ENCODE results near the gene AQR.

AQR gene

DNA sequence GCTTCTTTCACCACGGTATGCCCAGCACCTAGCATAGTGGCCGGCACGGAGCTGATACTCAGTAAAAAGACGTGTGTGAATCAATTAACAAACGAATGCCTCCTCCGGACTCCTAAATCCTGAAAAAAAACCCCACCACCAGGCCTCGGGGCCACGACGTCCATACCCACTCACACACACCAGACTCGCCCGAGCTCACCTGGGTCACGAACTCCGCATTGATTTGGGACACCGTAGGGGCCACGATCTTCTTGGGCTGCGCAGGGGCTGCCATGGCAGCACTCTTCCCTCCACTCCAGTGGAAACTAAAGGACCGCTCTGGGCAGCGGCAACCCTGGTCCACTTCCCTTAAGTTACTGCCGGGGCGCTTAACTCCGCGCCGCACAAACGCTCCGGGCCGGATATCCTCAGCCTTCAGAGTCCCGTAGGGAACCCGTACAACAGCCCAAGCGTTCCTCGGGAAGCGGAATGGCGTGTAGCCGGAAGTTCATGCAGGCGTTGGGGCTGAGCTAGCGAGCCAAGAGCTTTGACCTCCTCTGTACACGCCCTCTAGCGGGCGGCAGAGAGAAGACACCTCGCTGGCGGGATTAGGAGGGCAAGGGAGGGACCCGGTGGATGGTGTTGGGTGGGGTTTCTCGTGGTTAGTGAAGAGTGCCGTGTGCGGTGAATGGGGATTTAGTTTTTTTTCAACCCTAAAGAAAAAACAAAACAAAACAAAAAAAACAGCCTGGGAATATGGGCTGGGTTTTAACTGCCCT lies at the start of gene AQR:
Gene AQR (minus strand): TSS at position 403 of the 758 bp plus-strand sequence. CDS start 129 bp downstream, at position 274.
- TF ChIP-seq, protein P1, sequence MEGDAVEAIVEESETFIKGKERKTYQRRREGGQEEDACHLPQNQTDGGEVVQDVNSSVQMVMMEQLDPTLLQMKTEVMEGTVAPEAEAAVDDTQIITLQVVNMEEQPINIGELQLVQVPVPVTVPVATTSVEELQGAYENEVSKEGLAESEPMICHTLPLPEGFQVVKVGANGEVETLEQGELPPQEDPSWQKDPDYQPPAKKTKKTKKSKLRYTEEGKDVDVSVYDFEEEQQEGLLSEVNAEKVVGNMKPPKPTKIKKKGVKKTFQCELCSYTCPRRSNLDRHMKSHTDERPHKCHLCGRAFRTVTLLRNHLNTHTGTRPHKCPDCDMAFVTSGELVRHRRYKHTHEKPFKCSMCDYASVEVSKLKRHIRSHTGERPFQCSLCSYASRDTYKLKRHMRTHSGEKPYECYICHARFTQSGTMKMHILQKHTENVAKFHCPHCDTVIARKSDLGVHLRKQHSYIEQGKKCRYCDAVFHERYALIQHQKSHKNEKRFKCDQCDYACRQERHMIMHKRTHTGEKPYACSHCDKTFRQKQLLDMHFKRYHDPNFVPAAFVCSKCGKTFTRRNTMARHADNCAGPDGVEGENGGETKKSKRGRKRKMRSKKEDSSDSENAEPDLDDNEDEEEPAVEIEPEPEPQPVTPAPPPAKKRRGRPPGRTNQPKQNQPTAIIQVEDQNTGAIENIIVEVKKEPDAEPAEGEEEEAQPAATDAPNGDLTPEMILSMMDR (IDR thresholded peaks at IDR 0.05; ENCODE audit: low read depth, low read length, poor library complexity, severe bottlenecking): peak; percentile 75
- no peak for TF ChIP-seq EZH2phosphoT487 (IDR thresholded peaks at IDR 0.05; ENCODE audit: borderline replicate concordance, low read length)
- peaks cover 55% of the 10 kb centered on the region for H3K79me2 ChIP-seq (ENCODE audit: control insufficient read depth, low read length)
- H3K9me2 ChIP-seq (replicated peaks; ENCODE audit: control insufficient read depth, low read length): no peaks in the 10 kb centered on the region
- H3K9me3 ChIP-seq (ENCODE audit: control insufficient read depth, insufficient read depth, low read length): no peaks in the 10 kb centered on the region
- peak within 1 kb of the TSS; percentile 30 for H3K27ac ChIP-seq (ENCODE audit: low read depth, low read length)
- peak within 1 kb of the TSS; percentile 97 for H3K4me3 ChIP-seq (ENCODE audit: low read length)
- H4K20me1 ChIP-seq (ENCODE audit: control insufficient read depth, insufficient read depth, low read depth, low read length): no peaks in the 10 kb centered on the region
- H3K36me3 ChIP-seq (ENCODE audit: control insufficient read depth, low read length): peaks cover 23% of the 10 kb centered on the region
- H3K4me2 ChIP-seq (ENCODE audit: low read length): peak within 1 kb of the TSS; percentile 78
- H3F3A ChIP-seq (ENCODE audit: control insufficient read depth, insufficient read depth): peaks cover 2% of the 10 kb centered on the region; the same call in 1 of the 2 replicates
- no peaks in the 10 kb centered on the region for H3K27me3 ChIP-seq (ENCODE audit: control insufficient read depth, low read length)
- H3K4me1 ChIP-seq (ENCODE audit: control insufficient read depth, low read length): peaks cover 21% of the 10 kb centered on the region

DNA sequence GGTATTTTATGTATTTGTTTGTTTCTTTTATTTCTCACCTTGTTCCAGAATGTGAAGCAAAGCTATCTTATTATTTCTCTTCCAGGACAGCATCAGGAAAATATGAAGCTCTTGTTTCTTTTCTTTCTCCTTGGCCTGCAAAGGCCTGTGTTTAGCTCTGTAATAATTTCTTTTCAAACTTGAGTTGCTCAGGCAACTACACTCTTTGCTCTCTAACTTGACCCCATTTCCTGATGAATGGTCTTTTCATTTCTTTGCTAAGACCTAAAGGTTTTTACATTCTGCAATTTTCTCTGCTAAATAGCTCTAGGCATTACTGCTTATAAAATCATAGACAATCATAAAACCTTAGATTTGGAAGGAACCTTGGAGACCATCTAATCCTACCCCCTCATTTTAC lies 44.7 kb upstream of the AQR start:
- Histone ChIP-seq H3K36me3 (ENCODE audit: control insufficient read depth, low read length) (no peaks in the 10 kb centered on the region), H3K4me3 (ENCODE audit: low read length) (no peak overlapping the region), H3K4me2 (ENCODE audit: low read length) (no peak overlapping the region), H3K27me3 (ENCODE audit: control insufficient read depth, low read length) (no peaks in the 10 kb centered on the region; the same call in 1 of the 2 replicates), H4K20me1 (ENCODE audit: control insufficient read depth, insufficient read depth, low read depth, low read length) (no peaks in the 10 kb centered on the region), H3K4me1 (ENCODE audit: control insufficient read depth, low read length) (no peaks in the 10 kb centered on the region), H3K9me2 (replicated peaks; ENCODE audit: control insufficient read depth, low read length) (no peaks in the 10 kb centered on the region), H3F3A (ENCODE audit: control insufficient read depth, insufficient read depth) (no peaks in the 10 kb centered on the region), H3K9me3 (ENCODE audit: control insufficient read depth, insufficient read depth, low read length) (no peaks in the 10 kb centered on the region), H3K79me2 (ENCODE audit: control insufficient read depth, low read length) (no peaks in the 10 kb centered on the region), H3K27ac (ENCODE audit: low read depth, low read length) (no peak overlapping the region)
- TF ChIP-seq, protein P1 (IDR thresholded peaks at IDR 0.05; ENCODE audit: low read depth, low read length, poor library complexity, severe bottlenecking): no peak
- no peak for TF ChIP-seq EZH2phosphoT487 (IDR thresholded peaks at IDR 0.05; ENCODE audit: borderline replicate concordance, low read length)

DNA sequence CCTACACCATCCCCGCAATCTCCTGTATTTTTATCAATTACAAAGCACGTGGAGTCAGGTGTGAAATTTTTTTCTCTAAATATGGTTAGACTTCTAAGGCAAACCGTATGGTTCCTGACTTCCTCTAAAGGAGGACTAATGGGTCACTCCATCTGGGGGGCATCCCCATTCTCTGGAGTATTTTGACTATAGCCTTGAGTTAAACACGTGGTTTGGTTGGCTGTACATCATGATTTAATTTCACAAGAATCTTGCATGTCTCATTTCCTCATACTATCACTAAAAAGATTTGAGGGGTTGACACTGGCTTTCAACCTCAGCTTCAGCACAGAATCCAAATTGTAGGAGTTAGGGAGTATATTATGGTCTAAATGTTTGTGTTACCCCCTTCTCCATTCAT lies 43.8 kb upstream of the AQR start:
- Histone ChIP-seq H3K4me1 (ENCODE audit: control insufficient read depth, low read length) (no peaks in the 10 kb centered on the region), H3K79me2 (ENCODE audit: control insufficient read depth, low read length) (no peaks in the 10 kb centered on the region), H3K9me3 (ENCODE audit: control insufficient read depth, insufficient read depth, low read length) (no peaks in the 10 kb centered on the region), H3K27me3 (ENCODE audit: control insufficient read depth, low read length) (no peaks in the 10 kb centered on the region; the same call in 1 of the 2 replicates), H3K4me3 (ENCODE audit: low read length) (no peak overlapping the region), H4K20me1 (ENCODE audit: control insufficient read depth, insufficient read depth, low read depth, low read length) (no peaks in the 10 kb centered on the region), H3K9me2 (replicated peaks; ENCODE audit: control insufficient read depth, low read length) (no peaks in the 10 kb centered on the region), H3K27ac (ENCODE audit: low read depth, low read length) (no peak overlapping the region), H3F3A (ENCODE audit: control insufficient read depth, insufficient read depth) (no peaks in the 10 kb centered on the region), H3K4me2 (ENCODE audit: low read length) (no peak overlapping the region), H3K36me3 (ENCODE audit: control insufficient read depth, low read length) (no peaks in the 10 kb centered on the region)
- TF ChIP-seq EZH2phosphoT487 (IDR thresholded peaks at IDR 0.05; ENCODE audit: borderline replicate concordance, low read length): no peak
- TF ChIP-seq, protein P1 (IDR thresholded peaks at IDR 0.05; ENCODE audit: low read depth, low read length, poor library complexity, severe bottlenecking): no peak
